H9 (cell line): ENCODE results near the gene DTYMK. TPM values are rescaled to one million over a fixed set of nuclear protein-coding genes. Genes with fewer than 3 reads are reported as not detected.

Experiments
- DNase-seq: peaks from one replicate; pipeline ENCODE4 v3.0.0-alpha.2; 2017
- H2AFZ ChIP-seq: one replicate; pipeline ENCODE4 v1.6.1; 2013; ENCODE audit warnings: mild to moderate bottlenecking, low read length, control low read depth, moderate library complexity
- H2AK5ac ChIP-seq: 2 replicates; pipeline ENCODE4 v1.6.1; 2013; ENCODE audit warnings: low read length, control low read depth, mixed read lengths; ENCODE audit not compliant: insufficient read length
- H2BK120ac ChIP-seq: one replicate; pipeline ENCODE4 v1.6.1; 2013; ENCODE audit warnings: low read depth, mild to moderate bottlenecking, low read length, control low read depth, inconsistent platforms; ENCODE audit not compliant: poor library complexity, severe bottlenecking
- H2BK12ac ChIP-seq: 2 replicates; pipeline ENCODE4 v1.6.1; 2013; ENCODE audit warnings: low read length, control low read depth, mixed read lengths, low read depth; ENCODE audit not compliant: insufficient read length
- H2BK15ac ChIP-seq: 2 replicates; pipeline ENCODE4 v1.6.1; 2013; ENCODE audit warnings: low read depth, low read length, control low read depth
- H2BK20ac ChIP-seq: one replicate; pipeline ENCODE4 v1.6.1; 2013; ENCODE audit warnings: low read depth, mild to moderate bottlenecking, low read length, control low read depth, inconsistent platforms; ENCODE audit not compliant: poor library complexity, severe bottlenecking
- H2BK5ac ChIP-seq: 2 replicates; pipeline ENCODE4 v1.6.1; 2013; ENCODE audit warnings: low read length, control low read depth, mixed read lengths; ENCODE audit not compliant: insufficient read length
- H3K14ac ChIP-seq: 2 replicates; pipeline ENCODE4 v1.6.1; 2013; ENCODE audit warnings: low read length, control low read depth; ENCODE audit not compliant: insufficient read depth
- H3K18ac ChIP-seq: 2 replicates; pipeline ENCODE4 v1.6.1; 2013; ENCODE audit warnings: low read depth, mild to moderate bottlenecking, mixed read lengths, low read length, control low read depth; ENCODE audit not compliant: insufficient read length
- H3K23ac ChIP-seq: 2 replicates; pipeline ENCODE4 v1.6.1; 2013; ENCODE audit warnings: low read length, control low read depth, mixed read lengths, low read depth; ENCODE audit not compliant: insufficient read length
- H3K23me2 ChIP-seq: 2 replicates; pipeline ENCODE4 v1.6.1; 2013; ENCODE audit warnings: low read depth, mild to moderate bottlenecking, mixed read lengths, low read length, control low read depth; ENCODE audit not compliant: insufficient read length, poor library complexity, severe bottlenecking
- H3K27ac ChIP-seq: 2 replicates; pipeline ENCODE4 v1.5.1; 2013; ENCODE audit warnings: low read length, control low read depth, mixed read lengths, low read depth; ENCODE audit not compliant: insufficient read length
- H3K27me3 ChIP-seq: 2 replicates; pipeline ENCODE4 v1.6.1; 2013; ENCODE audit warnings: low read length, control low read depth, inconsistent platforms; ENCODE audit not compliant: insufficient read depth
- H3K4ac ChIP-seq: 2 replicates; pipeline ENCODE4 v1.6.1; 2013; ENCODE audit warnings: low read depth, mild to moderate bottlenecking, control low read depth, inconsistent platforms, low read length, moderate library complexity
- H3K4me1 ChIP-seq: 2 replicates; pipeline ENCODE4 v1.6.1; 2013; ENCODE audit warnings: low read length, control low read depth, inconsistent platforms; ENCODE audit not compliant: insufficient read depth
- H3K4me2 ChIP-seq: 2 replicates; pipeline ENCODE4 v1.6.1; 2013; ENCODE audit warnings: low read length, control low read depth, mixed read lengths; ENCODE audit not compliant: insufficient read length, insufficient read depth
- H3K56ac ChIP-seq: 2 replicates; pipeline ENCODE4 v1.6.1; 2013; ENCODE audit warnings: low read depth, mild to moderate bottlenecking, mixed read lengths, low read length, control low read depth; ENCODE audit not compliant: insufficient read length
- H3K79me1 ChIP-seq: 2 replicates; pipeline ENCODE4 v1.6.1; 2013; ENCODE audit warnings: low read depth, mild to moderate bottlenecking, moderate library complexity, low read length, control low read depth, inconsistent platforms; ENCODE audit not compliant: insufficient read depth, poor library complexity, severe bottlenecking
- H3K79me2 ChIP-seq: 2 replicates; pipeline ENCODE4 v1.6.1; 2013; ENCODE audit warnings: low read length, control low read depth, inconsistent platforms; ENCODE audit not compliant: insufficient read depth
- H3K9ac ChIP-seq: 2 replicates; pipeline ENCODE4 v1.6.1; 2013; ENCODE audit warnings: low read length, control low read depth, mixed read lengths; ENCODE audit not compliant: insufficient read length; ENCODE audit errors: extremely low read depth
- H3K9me3 ChIP-seq: one replicate; pipeline ENCODE4 v1.6.1; 2013; ENCODE audit warnings: low read depth, low read length, inconsistent platforms; ENCODE audit not compliant: control insufficient read depth
- H3T11ph ChIP-seq: one replicate; pipeline ENCODE4 v1.6.1; 2013; ENCODE audit warnings: mild to moderate bottlenecking, low read length, control low read depth, inconsistent platforms
- H4K20me1 ChIP-seq: one replicate; pipeline ENCODE4 v1.6.1; 2013; ENCODE audit not compliant: control insufficient read depth, insufficient read length, insufficient read depth
- H4K5ac ChIP-seq: 2 replicates; pipeline ENCODE4 v1.6.1; 2013; ENCODE audit warnings: low read depth, mild to moderate bottlenecking, mixed read lengths, low read length, control low read depth; ENCODE audit not compliant: insufficient read length
- H4K8ac ChIP-seq: replicated peaks from 2 replicates; pipeline ENCODE4 v1.6.1; 2013; ENCODE audit warnings: low read length, control low read depth, mixed read lengths, low read depth; ENCODE audit not compliant: insufficient read length
- H4K91ac ChIP-seq: 2 replicates; pipeline ENCODE4 v1.6.1; 2013; ENCODE audit warnings: low read depth, mild to moderate bottlenecking, moderate library complexity, mixed read lengths, low read length, control low read depth; ENCODE audit not compliant: insufficient read length
- H3K27ac Mint-ChIP-seq, 3 experiments: 2 replicates in 2 of 3; 3 replicates in 1 of 3; pipeline ENCODE4 v1.8.0; 2020 to 2021; ENCODE audit warnings: mixed read lengths in 3 of 3, mild to moderate bottlenecking in 1 of 3, moderate library complexity in 1 of 3
- H3K27me3 Mint-ChIP-seq: 2 replicates; pipeline ENCODE4 v1.8.0; 2021; ENCODE audit warnings: low read depth, mild to moderate bottlenecking, moderate library complexity, mixed read lengths
- H3K36me3 Mint-ChIP-seq, 3 experiments: 2 replicates in 2 of 3; 3 replicates in 1 of 3; pipeline ENCODE4 v1.8.0; 2020 to 2021; ENCODE audit warnings: low read depth in 3 of 3, mixed read lengths in 3 of 3; ENCODE audit not compliant: insufficient read depth in 1 of 3
- H3K4me1 Mint-ChIP-seq, 2 experiments: 2 replicates each; pipeline ENCODE4 v1.8.0; 2020; ENCODE audit warnings: mixed read lengths in 2 of 2
- H3K4me3 Mint-ChIP-seq, 2 experiments: 2 replicates in 1 of 2; 3 replicates in 1 of 2; pipeline ENCODE4 v1.8.0; 2020 to 2021; ENCODE audit warnings: mild to moderate bottlenecking in 2 of 2, mixed read lengths in 2 of 2, moderate library complexity in 1 of 2
- H3K9me3 Mint-ChIP-seq, 2 experiments: 2 replicates in 1 of 2; 3 replicates in 1 of 2; pipeline ENCODE4 v1.8.0; 2020; ENCODE audit warnings: mild to moderate bottlenecking in 2 of 2, mixed read lengths in 2 of 2, moderate library complexity in 1 of 2
- WGBS: extraction: QIAGEN DNeasy Blood & Tissue Kit; methylation state at CpG from one replicate; pipeline ENCODE4 v1.1.7; 2013; ENCODE audit warnings: missing lambda C conversion rate, low lambda C conversion rate, mixed read lengths; ENCODE audit not compliant: insufficient read length; ENCODE audit errors: extremely low coverage; 5-methylcytosine and 5-hydroxymethylcytosine counted together
- total RNA-seq: library from RNA; stranded (reverse); gene quantifications from 2 replicates; pipeline ENCODE4 v1.2.1, GENCODE V29; 2021
- TF ChIP-seq, protein P1 (sequence below): fragments of 200-600 bp; sonication (generic); conservative IDR thresholded peaks from 3 replicates; pipeline ENCODE4 v1.8.0; 2021; ENCODE audit warnings: antibody characterized with exemption, mild to moderate bottlenecking

The DTYMK gene
- total RNA-seq, 1 experiment from 2014 or later = 76.0 TPM

DNA sequence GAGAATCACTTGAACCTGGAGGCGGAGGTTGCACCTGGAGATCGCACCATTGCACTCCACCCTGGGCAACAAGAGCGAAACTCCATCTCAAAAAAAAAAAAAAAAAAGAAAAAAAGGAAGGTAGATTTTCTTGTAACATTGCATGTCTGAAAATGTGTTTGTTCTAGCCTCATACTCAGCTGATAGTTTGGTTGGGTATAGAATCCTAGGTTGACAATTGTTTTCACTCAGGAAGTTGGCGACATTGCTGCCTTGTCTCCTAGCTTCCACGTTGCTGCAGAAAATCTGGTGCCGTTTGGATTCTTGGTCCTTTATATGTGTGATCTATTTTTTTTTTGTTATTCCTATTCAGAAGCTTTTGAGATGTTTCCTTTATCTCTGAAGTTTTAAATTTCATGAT lies 19.9 kb upstream of the DTYMK start:
- no peak overlapping the region for H3K18ac ChIP-seq
- H2BK120ac ChIP-seq = no peak overlapping the region
- H4K5ac ChIP-seq = no peak overlapping the region
- H3K9ac ChIP-seq = no peak overlapping the region
- no peak overlapping the region for H2AFZ ChIP-seq
- no peak overlapping the region for H3K4ac ChIP-seq
- H2BK12ac ChIP-seq = no peak overlapping the region
- no peak overlapping the region for H2BK15ac ChIP-seq
- no peak overlapping the region for H3K14ac ChIP-seq
- Mint-ChIP-seq H3K9me3 (peaks cover 0 to 12% of the 10 kb centered on the region in 2 experiments; a peak in 3 of 5 replicates), H3K27ac (no peak overlapping the region), H3K4me1 (peaks cover 5 to 8% of the 10 kb centered on the region in 2 experiments), H3K27me3 (peaks cover 3% of the 10 kb centered on the region), H3K36me3 (peaks cover 45 to 74% (median 67%) of the 10 kb centered on the region in 3 experiments), H3K4me3 (no peak overlapping the region)
- H3K27ac ChIP-seq = no peak overlapping the region
- H3K27me3 ChIP-seq = no peaks in the 10 kb centered on the region
- H3K79me2 ChIP-seq = no peaks in the 10 kb centered on the region; the same call in 1 of the 2 replicates
- H3T11ph ChIP-seq = no peak overlapping the region
- H3K4me2 ChIP-seq = no peak overlapping the region
- no peak overlapping the region for H3K56ac ChIP-seq
- H3K23ac ChIP-seq = no peak overlapping the region
- peaks cover 6% of the 10 kb centered on the region for H3K23me2 ChIP-seq
- H3K79me1 ChIP-seq = peaks cover 2% of the 10 kb centered on the region
- no peak for DNase-seq
- H3K4me1 ChIP-seq = no peaks in the 10 kb centered on the region
- WGBS = no CpG with 5 or more reads among the region's 6 CpGs
- no peaks in the 10 kb centered on the region for H4K20me1 ChIP-seq
- no peak overlapping the region for H2BK5ac ChIP-seq
- H2BK20ac ChIP-seq = no peak overlapping the region
- H3K9me3 ChIP-seq = no peaks in the 10 kb centered on the region
- H2AK5ac ChIP-seq = no peak overlapping the region
- TF ChIP-seq, protein P1, sequence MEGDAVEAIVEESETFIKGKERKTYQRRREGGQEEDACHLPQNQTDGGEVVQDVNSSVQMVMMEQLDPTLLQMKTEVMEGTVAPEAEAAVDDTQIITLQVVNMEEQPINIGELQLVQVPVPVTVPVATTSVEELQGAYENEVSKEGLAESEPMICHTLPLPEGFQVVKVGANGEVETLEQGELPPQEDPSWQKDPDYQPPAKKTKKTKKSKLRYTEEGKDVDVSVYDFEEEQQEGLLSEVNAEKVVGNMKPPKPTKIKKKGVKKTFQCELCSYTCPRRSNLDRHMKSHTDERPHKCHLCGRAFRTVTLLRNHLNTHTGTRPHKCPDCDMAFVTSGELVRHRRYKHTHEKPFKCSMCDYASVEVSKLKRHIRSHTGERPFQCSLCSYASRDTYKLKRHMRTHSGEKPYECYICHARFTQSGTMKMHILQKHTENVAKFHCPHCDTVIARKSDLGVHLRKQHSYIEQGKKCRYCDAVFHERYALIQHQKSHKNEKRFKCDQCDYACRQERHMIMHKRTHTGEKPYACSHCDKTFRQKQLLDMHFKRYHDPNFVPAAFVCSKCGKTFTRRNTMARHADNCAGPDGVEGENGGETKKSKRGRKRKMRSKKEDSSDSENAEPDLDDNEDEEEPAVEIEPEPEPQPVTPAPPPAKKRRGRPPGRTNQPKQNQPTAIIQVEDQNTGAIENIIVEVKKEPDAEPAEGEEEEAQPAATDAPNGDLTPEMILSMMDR = no peak
- no peak overlapping the region for H4K8ac ChIP-seq
- no peak overlapping the region for H4K91ac ChIP-seq
